A673 (cell line): ENCODE measurements around the gene SIVA1. TPM values are rescaled to one million over a fixed set of nuclear protein-coding genes. Genes with fewer than 3 reads are reported as not detected.
"Not testable (repeated sequence)": the region's sequence is repeated elsewhere in the genome, so short reads cannot be mapped to it uniquely, and the experiment has no call there.

Source experiments
- BruUV-seq: library from RNA; stranded (reverse); fragments of 400-500 nt; replicated peaks from 2 replicates; lab custom pipeline; 2021; lab: Mats Ljungman, UMichigan
- CTCF ChIA-PET: fragments of 300-600 bp; sonication (Branson Sonifier 250); formaldehyde crosslinking; loops from one replicate; lab custom pipeline; 2022; ENCODE audit warnings: antibody characterized with exemption; lab: Charles Lee
- POLR2A ChIA-PET: fragments of 300-600 bp; sonication (Branson Sonifier 250); formaldehyde crosslinking; loops from one replicate; lab custom pipeline; 2022; ENCODE audit warnings: antibody characterized with exemption; ENCODE audit not compliant: low non-redundant PET; lab: Charles Lee
- DNase-seq: peaks from one replicate; pipeline ENCODE4 v3.0.0-alpha.2; 2015; ENCODE audit warnings: low spot score
- H3K27ac ChIP-seq: fragments of 200-600 bp; sonication (generic); 2 replicates; pipeline ENCODE4 v1.5.1; 2016; ENCODE audit warnings: mixed run types, low read depth, mild to moderate bottlenecking, mixed read lengths, antibody characterized with exemption, low read length; ENCODE audit not compliant: poor library complexity, severe bottlenecking
- H3K27me3 ChIP-seq: fragments of 200-600 bp; sonication (generic); replicated peaks from 2 replicates; pipeline ENCODE4 v1.6.1; 2017; ENCODE audit warnings: mixed run types, low read depth, mild to moderate bottlenecking, mixed read lengths, antibody characterized with exemption, low read length; ENCODE audit not compliant: insufficient read depth, poor library complexity
- H3K36me3 ChIP-seq: fragments of 200-600 bp; sonication (generic); 2 replicates; pipeline ENCODE4 v1.6.1; 2016; ENCODE audit warnings: mixed run types, mild to moderate bottlenecking, mixed read lengths, antibody characterized with exemption, low read length; ENCODE audit not compliant: insufficient read depth, poor library complexity, severe bottlenecking
- H3K4me1 ChIP-seq: fragments of 200-600 bp; sonication (generic); 2 replicates; pipeline ENCODE4 v1.6.1; 2017; ENCODE audit warnings: mixed run types, mild to moderate bottlenecking, mixed read lengths, antibody characterized with exemption, low read length; ENCODE audit not compliant: insufficient read depth, poor library complexity, severe bottlenecking
- H3K4me3 ChIP-seq: fragments of 200-600 bp; sonication (generic); 2 replicates; pipeline ENCODE4 v1.5.1; 2016; ENCODE audit warnings: low read depth, mixed run types, mild to moderate bottlenecking, mixed read lengths, low read length; ENCODE audit not compliant: poor library complexity, severe bottlenecking
- H3K9me3 ChIP-seq: fragments of 200-600 bp; sonication (generic); 2 replicates; pipeline ENCODE4 v1.6.1; 2016; ENCODE audit warnings: mixed run types, low read depth, mild to moderate bottlenecking, mixed read lengths, antibody characterized with exemption, low read length; ENCODE audit not compliant: poor library complexity, severe bottlenecking
- CTCF ChIP-seq: fragments of 300-800, 200-600 bp; sonication (generic); conservative IDR thresholded peaks from 2 replicates; pipeline ENCODE4 v1.5.1; 2017; ENCODE audit warnings: low read depth, mild to moderate bottlenecking, antibody characterized with exemption, low read length, moderate library complexity, mixed read lengths
- EZH2 ChIP-seq: fragments of 200-600 bp; sonication (generic); IDR thresholded peaks from 2 replicates; pipeline ENCODE4 v1.6.1; 2017; ENCODE audit warnings: borderline replicate concordance, low read depth, mild to moderate bottlenecking, mixed read lengths, antibody characterized with exemption, low read length; ENCODE audit not compliant: poor library complexity, severe bottlenecking
- intact Hi-C: fragments of 100-400 bp; cut with micrococcal nuclease; formaldehyde crosslinking; loops from one replicate; pipeline ENCODE4 v1.10.0; 2022; ENCODE audit not compliant: unreplicated experiment
- total RNA-seq: library from RNA; stranded (reverse); gene quantifications from 2 replicates; pipeline ENCODE4 v1.2.3, GENCODE V29; 2021

The SIVA1 gene
- total RNA-seq, 1 experiment from 2014 or later, result 79.6 TPM

- no TSS peak for BruUV-seq
- ChIA-PET CTCF (interaction anchor here (0.6 kb wide), 1 partner anchor 629 kb away, joined by 4 read pairs; no protein-coding TSS in a partner anchor), POLR2A (interaction anchor here (0.6 kb wide), 1 partner anchor 48 kb away, joined by 3 read pairs; no protein-coding TSS in a partner anchor)
- no peaks in the 10 kb centered on the region for H3K36me3 ChIP-seq
- no peak overlapping the region for H3K4me3 ChIP-seq
- no peak overlapping the region for H3K27ac ChIP-seq
- H3K4me1 ChIP-seq, result peaks cover 9% of the 10 kb centered on the region
- no peak for DNase-seq
- H3K27me3 ChIP-seq, result no peaks in the 10 kb centered on the region
- TF ChIP-seq EZH2 (no peak), CTCF (no peak)
- intact Hi-C loops, result no loop called here
- H3K9me3 ChIP-seq, result no peaks in the 10 kb centered on the region
Observed at GRCh38 chr14:104725772-104726548, 27.0 kb upstream of the SIVA1 start.

GRCh38 chr14:104726600-104727451, 26.1 kb upstream of the SIVA1 start:
- H3K36me3 ChIP-seq, result no peaks in the 10 kb centered on the region
- ChIA-PET CTCF (no interaction called here), POLR2A (interaction anchor here (0.6 kb wide), 1 partner anchor 49 kb away, joined by 3 read pairs; no protein-coding TSS in a partner anchor)
- no peak overlapping the region for H3K27ac ChIP-seq
- H3K4me1 ChIP-seq, result peaks cover 9% of the 10 kb centered on the region
- intact Hi-C loops, result no loop called here
- no peak for TF ChIP-seq EZH2
- DNase-seq, result no peak
- H3K9me3 ChIP-seq, result no peaks in the 10 kb centered on the region
- BruUV-seq, result no TSS peak
- H3K4me3 ChIP-seq, result no peak overlapping the region
- no peaks in the 10 kb centered on the region for H3K27me3 ChIP-seq

GRCh38 chr14:104728631-104729030, 24.3 kb upstream of the SIVA1 start:
- no peak overlapping the region for H3K27ac ChIP-seq
- intact Hi-C loops, result no loop called here
- TF ChIP-seq CTCF (no peak), EZH2 (no peak)
- no peak overlapping the region for H3K4me3 ChIP-seq
- ChIA-PET CTCF (no interaction called here), POLR2A (no interaction called here)
- no peak for DNase-seq
- no peaks in the 10 kb centered on the region for H3K9me3 ChIP-seq
- H3K36me3 ChIP-seq, result no peaks in the 10 kb centered on the region
- BruUV-seq, result no TSS peak
- H3K4me1 ChIP-seq, result peaks cover 9% of the 10 kb centered on the region
- H3K27me3 ChIP-seq, result no peaks in the 10 kb centered on the region

GRCh38 chr14:104729176-104729834, 23.6 kb upstream of the SIVA1 start:
- H3K4me1 ChIP-seq, H3K9me3 ChIP-seq, H3K27me3 ChIP-seq, BruUV-seq, intact Hi-C loops, H3K27ac ChIP-seq, H3K36me3 ChIP-seq, DNase-seq, POLR2A ChIA-PET, H3K4me3 ChIP-seq: not testable (repeated sequence)
- CTCF ChIA-PET, result interaction anchor here (0.6 kb wide), 1 partner anchor 290 kb away, joined by 3 read pairs; no protein-coding TSS in a partner anchor
